Endodermal cell (in vitro differentiated cells): ENCODE measurements around the gene KHDRBS1. TPM values are rescaled to one million over a fixed set of nuclear protein-coding genes. Genes with fewer than 3 reads are reported as not detected.

Source experiments
- DNase-seq: peaks from one replicate; pipeline ENCODE4 v3.0.0-alpha.2; 2017
- H3K27ac ChIP-seq: 2 replicates; pipeline ENCODE4 v1.5.1; 2013; ENCODE audit warnings: mild to moderate bottlenecking, low read depth, low read length, moderate library complexity
- H3K27me3 ChIP-seq: 2 replicates; pipeline ENCODE4 v1.6.1; 2013; ENCODE audit warnings: mild to moderate bottlenecking, low read length, moderate library complexity; ENCODE audit not compliant: insufficient read depth, control insufficient read depth, poor library complexity, severe bottlenecking
- H3K36me3 ChIP-seq: 2 replicates; pipeline ENCODE4 v1.7.0; 2013; ENCODE audit warnings: mild to moderate bottlenecking, low read length, moderate library complexity; ENCODE audit not compliant: control insufficient read depth, insufficient read depth
- H3K4me1 ChIP-seq: one replicate; pipeline ENCODE4 v1.7.0; 2013; ENCODE audit warnings: low read length; ENCODE audit not compliant: control insufficient read depth, insufficient read depth
- H3K4me3 ChIP-seq: 2 replicates; pipeline ENCODE4 v1.5.1; 2013; ENCODE audit warnings: mild to moderate bottlenecking, low read length, moderate library complexity
- H3K9ac ChIP-seq: 2 replicates; pipeline ENCODE4 v1.6.1; 2013; ENCODE audit warnings: mild to moderate bottlenecking, low read length, moderate library complexity; ENCODE audit not compliant: poor library complexity, severe bottlenecking; ENCODE audit errors: extremely low read depth
- H3K9me3 ChIP-seq: 2 replicates; pipeline ENCODE4 v1.6.1; 2013; ENCODE audit warnings: mild to moderate bottlenecking, low read length, moderate library complexity; ENCODE audit not compliant: control insufficient read depth
- H3K27ac Mint-ChIP-seq: 2 replicates; pipeline ENCODE4 v1.8.0; 2020; ENCODE audit warnings: mixed read lengths
- H3K27me3 Mint-ChIP-seq: 2 replicates; pipeline ENCODE4 v1.8.0; 2021; ENCODE audit warnings: mild to moderate bottlenecking, mixed read lengths; ENCODE audit not compliant: insufficient read depth
- H3K36me3 Mint-ChIP-seq: 2 replicates; pipeline ENCODE4 v1.8.0; 2020; ENCODE audit warnings: low read depth, mixed read lengths
- H3K4me1 Mint-ChIP-seq: 2 replicates; pipeline ENCODE4 v1.8.0; 2020; ENCODE audit warnings: mixed read lengths
- H3K4me3 Mint-ChIP-seq: 2 replicates; pipeline ENCODE4 v1.8.0; 2020; ENCODE audit warnings: mild to moderate bottlenecking, moderate library complexity, mixed read lengths
- H3K9me3 Mint-ChIP-seq: 2 replicates; pipeline ENCODE4 v1.8.0; 2020; ENCODE audit warnings: mild to moderate bottlenecking, mixed read lengths
- CTCF ChIP-seq: fragments of 200-600 bp; sonication (generic); conservative IDR thresholded peaks from 2 replicates; pipeline ENCODE4 v1.5.0; 2021; ENCODE audit warnings: antibody characterized with exemption, mild to moderate bottlenecking
- WGBS, 2 experiments: methylation state at CpG; one replicate each; pipeline versions ENCODE4 v1.1.5 to v1.1.7; 2013; ENCODE audit warnings: missing lambda C conversion rate in 2 of 2, mixed read lengths in 1 of 2; ENCODE audit not compliant: insufficient coverage in 1 of 2, insufficient read length in 1 of 2; 5-methylcytosine and 5-hydroxymethylcytosine counted together
- total RNA-seq, 2 donors: library from RNA; stranded (reverse); fragmentation: NEBNext Ultra II Directional in 1 of 2; extraction: Animal tissue kit (Norgen Biotek cat#: 25700) in 1 of 2; gene quantifications; 2 replicates in 1 of 2; 3 replicates in 1 of 2; pipeline ENCODE4 v1.2.1, GENCODE V29; 2021

The KHDRBS1 gene
- total RNA-seq, 2 donors from 2014 or later: 201 to 235 TPM

DNA sequence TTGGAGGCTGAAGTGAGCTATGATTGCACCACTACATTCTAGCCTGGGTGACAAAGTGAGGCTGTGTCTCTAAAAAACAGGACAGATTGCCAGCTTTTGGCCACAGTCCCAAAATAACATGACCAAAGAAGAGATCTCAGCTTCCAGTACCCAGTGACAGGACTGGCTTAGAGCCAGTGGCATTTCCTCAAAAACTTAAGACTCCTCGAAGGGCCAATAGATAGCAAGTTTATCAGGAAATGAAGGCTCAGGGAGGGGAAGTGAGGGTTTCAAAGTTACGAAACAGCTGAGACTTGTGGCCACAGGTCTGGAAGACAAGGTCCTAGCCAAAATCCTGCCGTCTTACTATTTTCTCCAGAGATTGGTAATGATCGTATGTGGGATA, 52.8 kb downstream of the KHDRBS1 start:
- Histone ChIP-seq H3K4me1 (no peaks in the 10 kb centered on the region), H3K9ac (no peak overlapping the region), H3K4me3 (no peak overlapping the region), H3K9me3 (no peaks in the 10 kb centered on the region), H3K27ac (no peak overlapping the region), H3K36me3 (peaks cover 31% of the 10 kb centered on the region), H3K27me3 (no peaks in the 10 kb centered on the region)
- no peak overlapping the region for H3K4me3 Mint-ChIP-seq
- 83 to 94% methylated on average over 2 to 3 of the region's 4 CpGs for WGBS, 2 experiments
- no peak for DNase-seq
- H3K27ac Mint-ChIP-seq: no peak overlapping the region
- peaks cover 19% of the 10 kb centered on the region for H3K36me3 Mint-ChIP-seq
- no peak for TF ChIP-seq CTCF
- peaks cover 8% of the 10 kb centered on the region for H3K4me1 Mint-ChIP-seq
- H3K9me3 Mint-ChIP-seq: no peaks in the 10 kb centered on the region
- no peaks in the 10 kb centered on the region for H3K27me3 Mint-ChIP-seq

GRCh38 chr1:32068957-32069588, 55.4 kb downstream of the KHDRBS1 start:
- peaks cover 20% of the 10 kb centered on the region for H3K4me1 Mint-ChIP-seq
- Histone ChIP-seq H3K36me3 (peaks cover 9% of the 10 kb centered on the region), H3K27ac (no peak overlapping the region), H3K4me3 (no peak overlapping the region), H3K9ac (no peak overlapping the region), H3K27me3 (no peaks in the 10 kb centered on the region), H3K4me1 (peaks cover 3% of the 10 kb centered on the region), H3K9me3 (no peaks in the 10 kb centered on the region)
- peaks cover 6% of the 10 kb centered on the region for H3K36me3 Mint-ChIP-seq
- no peaks in the 10 kb centered on the region for H3K27me3 Mint-ChIP-seq
- TF ChIP-seq CTCF: no peak
- H3K9me3 Mint-ChIP-seq: no peaks in the 10 kb centered on the region
- H3K4me3 Mint-ChIP-seq: no peak overlapping the region
- 91% methylated on average over 5 of the region's 5 CpGs for WGBS, 2 experiments
- peak; percentile 67 for DNase-seq
- H3K27ac Mint-ChIP-seq: peak overlapping the region; percentile 16

GRCh38 chr1:32071758-32072621, 58.3 kb downstream of the KHDRBS1 start:
- H3K9me3 ChIP-seq: no peaks in the 10 kb centered on the region
- H3K4me1 ChIP-seq: peaks cover 14% of the 10 kb centered on the region
- no peaks in the 10 kb centered on the region for H3K9me3 Mint-ChIP-seq
- H3K4me1 Mint-ChIP-seq: peaks cover 28% of the 10 kb centered on the region
- no peak for DNase-seq
- peak overlapping the region; percentile 68 for H3K9ac ChIP-seq
- peak overlapping the region; percentile 85 for H3K4me3 Mint-ChIP-seq
- peaks cover 12% of the 10 kb centered on the region for H3K36me3 ChIP-seq
- peak overlapping the region; percentile 93 for H3K27ac ChIP-seq
- 28% methylated on average over 14 of the region's 14 CpGs for WGBS, 2 experiments
- no peaks in the 10 kb centered on the region for H3K27me3 Mint-ChIP-seq
- peaks cover 10% of the 10 kb centered on the region for H3K36me3 Mint-ChIP-seq
- H3K4me3 ChIP-seq: peak overlapping the region; percentile 87
- H3K27ac Mint-ChIP-seq: peak overlapping the region; percentile 93
- no peaks in the 10 kb centered on the region for H3K27me3 ChIP-seq
- no peak for TF ChIP-seq CTCF
